Measurements from ENCODE around the gene TAS2R10.

Gene TAS2R10

GRCh38 chr12:10851243-10851858 is 25.2 kb upstream of the TAS2R10 start:
- H3K27ac ChIP-seq, result no peak overlapping the region
- TF ChIP-seq CTCF (conservative IDR thresholded peaks at IDR 0.05) (no peak), ZFX (IDR thresholded peaks at IDR 0.05) (no peak)

DNA sequence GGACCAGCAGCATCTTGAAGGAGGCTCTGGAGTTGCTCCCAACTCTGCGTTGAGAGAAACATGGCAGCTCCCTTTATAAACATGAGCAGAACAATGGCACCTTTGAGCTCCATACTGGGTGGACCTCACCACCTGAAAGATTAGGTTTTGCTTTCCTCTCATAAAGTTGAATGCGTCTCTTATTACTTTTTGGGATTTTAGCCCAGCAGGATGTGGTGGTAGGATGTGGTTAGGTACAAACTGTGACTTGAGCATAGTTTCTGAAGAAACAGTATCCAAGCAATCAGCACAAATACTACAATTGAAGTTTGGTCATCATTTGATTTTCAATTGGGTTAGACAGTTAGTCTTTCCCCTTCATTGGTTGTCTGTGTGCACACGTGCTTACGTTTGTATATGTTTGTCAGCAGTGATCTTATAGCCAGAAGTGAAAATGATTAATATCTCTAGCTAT is 23.3 kb upstream of the TAS2R10 start, which contains the start of gene PRR4:
PRR4 (minus strand) TSS at position 51 of the 454 bp plus-strand sequence; CDS start at position 13, 38 bp downstream.
- TF ChIP-seq CTCF (conservative IDR thresholded peaks at IDR 0.05) (no peak), ZFX (IDR thresholded peaks at IDR 0.05) (no peak)

DNA sequence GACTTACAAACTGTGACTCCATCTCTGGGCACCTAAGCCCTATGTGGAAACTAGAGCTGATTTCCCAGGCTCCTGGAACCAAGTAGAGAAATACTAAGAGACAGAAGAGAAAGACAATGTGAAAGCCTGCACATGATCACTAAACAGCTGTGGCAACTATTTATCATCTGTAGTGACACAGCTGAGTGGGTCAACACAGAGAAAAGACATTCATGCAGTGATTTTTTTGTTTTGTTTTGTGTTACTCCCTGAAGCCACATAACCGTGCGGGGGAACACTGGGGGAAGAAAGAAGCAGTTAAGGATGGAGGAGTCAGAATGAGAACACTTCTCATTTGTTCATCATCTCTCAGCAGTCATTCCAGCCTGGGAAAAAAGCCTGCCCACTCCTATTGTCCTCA is 21.6 kb upstream of the TAS2R10 start:
- TF ChIP-seq CTCF (conservative IDR thresholded peaks at IDR 0.05), result no peak
- TF ChIP-seq ZFX (IDR thresholded peaks at IDR 0.05), result no peak
- H3K27ac ChIP-seq, result no peak overlapping the region

More for the DNA sequence above, 23.3 kb upstream of the TAS2R10 start, which contains the start of gene PRR4:
- H3K27ac ChIP-seq, result no peak within 1 kb of the TSS

GRCh38 chr12:10842862-10843261 is 16.7 kb upstream of the TAS2R10 start:
- no peak overlapping the region for H3K27ac ChIP-seq
- TF ChIP-seq ZFX (IDR thresholded peaks at IDR 0.05), result no peak
- TF ChIP-seq CTCF (conservative IDR thresholded peaks at IDR 0.05), result no peak

DNA sequence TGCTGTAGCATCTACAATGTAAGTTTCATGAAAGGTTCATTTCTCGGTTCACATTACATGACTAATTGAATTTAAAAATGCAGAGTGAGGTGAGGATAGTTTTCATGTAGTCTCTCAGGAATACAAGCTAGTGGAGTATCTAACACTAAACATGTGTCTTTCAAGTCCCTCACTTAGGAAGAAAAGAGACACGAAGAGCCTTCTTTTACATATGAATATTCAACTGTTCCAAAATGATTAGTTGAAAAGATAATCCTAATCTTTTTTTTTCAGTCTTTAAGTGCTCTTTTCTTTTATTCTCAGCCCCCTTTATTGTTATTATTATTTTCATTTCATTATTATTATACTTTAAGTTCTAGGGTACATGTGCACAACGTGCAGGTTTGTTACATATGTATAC is 12.3 kb upstream of the TAS2R10 start:
- no peak overlapping the region for H3K27ac ChIP-seq
- TF ChIP-seq CTCF (conservative IDR thresholded peaks at IDR 0.05) (no peak), ZFX (IDR thresholded peaks at IDR 0.05) (no peak)

DNA sequence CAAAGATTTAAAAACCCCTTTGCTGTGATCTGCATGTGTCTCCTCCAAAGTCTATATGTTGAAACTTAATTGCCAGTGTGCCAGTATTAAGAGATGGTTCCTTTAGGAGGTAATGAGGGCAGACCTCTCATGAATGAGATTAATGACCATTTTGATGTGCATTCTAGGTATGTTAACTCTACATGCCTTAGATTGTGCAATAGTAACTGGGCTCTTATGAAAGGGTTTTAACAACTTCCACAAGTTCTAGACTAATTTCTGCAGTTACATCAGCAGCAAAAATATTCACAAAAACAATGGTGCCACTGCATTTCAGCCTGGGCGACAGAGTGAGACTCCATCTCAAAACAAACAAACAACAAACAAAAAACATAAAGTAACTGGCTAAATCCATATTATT is 3.8 kb upstream of the TAS2R10 start:
- TF ChIP-seq ZFX (IDR thresholded peaks at IDR 0.05) (no peak), CTCF (conservative IDR thresholded peaks at IDR 0.05) (no peak)
- H3K27ac ChIP-seq, result no peak overlapping the region

DNA sequence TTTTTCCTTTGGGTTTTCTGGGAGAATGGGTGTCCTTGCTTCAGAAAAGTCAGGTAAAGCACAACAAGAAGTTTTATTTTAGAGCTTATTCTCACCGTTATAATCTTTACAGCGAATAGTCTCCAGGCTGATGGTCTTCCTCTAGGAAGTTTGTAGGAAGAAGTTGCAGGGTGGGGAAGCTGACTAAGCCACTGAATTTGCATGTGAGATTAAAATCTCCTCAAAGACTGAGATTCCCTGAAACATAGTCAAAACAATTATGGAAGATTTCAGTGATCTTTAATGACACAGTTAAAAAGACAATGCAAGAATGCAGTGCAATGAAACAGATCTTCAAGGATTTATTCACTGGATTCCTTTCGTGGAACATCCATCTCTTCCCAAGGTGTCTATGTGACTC is 1.2 kb downstream of the TAS2R10 start:
- TF ChIP-seq ZFX (IDR thresholded peaks at IDR 0.05), result no peak
- no peak overlapping the region for H3K27ac ChIP-seq
